Activated CD8-positive, alpha-beta T cell treated with anti-CD3 and anti-CD28 coated beads for 36 hours (primary cell): ENCODE data around the gene SPATA31D1. TPM values are rescaled to one million over a fixed set of nuclear protein-coding genes. Genes with fewer than 3 reads are reported as not detected.
"Not testable (repeated sequence)": the region's sequence is repeated elsewhere in the genome, so short reads cannot be mapped to it uniquely, and the experiment has no call there.

Source experiments
- ATAC-seq: fragments of 200-7000 bp; cut with Tn5 transposase; one replicate; pipeline ENCODE4 v1.10.0; 2021; ENCODE audit warnings: mild to moderate bottlenecking, moderate library complexity
- CTCF ChIA-PET: fragments of 350-600 bp; sonication (Branson Sonifier 250); formaldehyde crosslinking; loops from one replicate; lab custom pipeline; 2021; ENCODE audit warnings: antibody characterized with exemption; lab: Charles Lee
- POLR2A ChIA-PET: fragments of 350-600 bp; sonication (Branson Sonifier 250); formaldehyde crosslinking; loops from one replicate; lab custom pipeline; 2021; ENCODE audit warnings: antibody characterized with exemption; lab: Charles Lee
- DNase-seq: peaks from one replicate; pipeline ENCODE4 v3.0.0-alpha.2; 2020
- H3K27ac Mint-ChIP-seq: one replicate; pipeline ENCODE4 v1.8.0; 2021; ENCODE audit warnings: mild to moderate bottlenecking, mixed read lengths
- H3K27me3 Mint-ChIP-seq: one replicate; pipeline ENCODE4 v1.8.0; 2021; ENCODE audit warnings: mixed read lengths
- H3K36me3 Mint-ChIP-seq: one replicate; pipeline ENCODE4 v1.8.0; 2021; ENCODE audit warnings: low read depth, mixed read lengths
- H3K4me1 Mint-ChIP-seq: one replicate; pipeline ENCODE4 v1.8.0; 2021; ENCODE audit warnings: low read depth, mixed read lengths
- H3K4me3 Mint-ChIP-seq: one replicate; pipeline ENCODE4 v1.8.0; 2021; ENCODE audit warnings: mild to moderate bottlenecking, moderate library complexity, mixed read lengths
- H3K9me3 Mint-ChIP-seq: one replicate; pipeline ENCODE4 v1.8.0; 2021; ENCODE audit warnings: mixed read lengths
- CTCF ChIP-seq: fragments of 200-600 bp; IDR thresholded peaks from one replicate; pipeline ENCODE4 v1.8.0; 2022; ENCODE audit warnings: antibody characterized with exemption, mild to moderate bottlenecking
- intact Hi-C: fragments of 100-400 bp; cut with micrococcal nuclease; formaldehyde crosslinking; loops from one replicate; pipeline ENCODE4 v1.10.0; 2022
- total RNA-seq, 2 experiments: library from RNA; stranded (reverse); gene quantifications; one replicate each; pipeline ENCODE4 v1.2.3, GENCODE V29; 2021

SPATA31D1 gene
- not detected for total RNA-seq

DNA sequence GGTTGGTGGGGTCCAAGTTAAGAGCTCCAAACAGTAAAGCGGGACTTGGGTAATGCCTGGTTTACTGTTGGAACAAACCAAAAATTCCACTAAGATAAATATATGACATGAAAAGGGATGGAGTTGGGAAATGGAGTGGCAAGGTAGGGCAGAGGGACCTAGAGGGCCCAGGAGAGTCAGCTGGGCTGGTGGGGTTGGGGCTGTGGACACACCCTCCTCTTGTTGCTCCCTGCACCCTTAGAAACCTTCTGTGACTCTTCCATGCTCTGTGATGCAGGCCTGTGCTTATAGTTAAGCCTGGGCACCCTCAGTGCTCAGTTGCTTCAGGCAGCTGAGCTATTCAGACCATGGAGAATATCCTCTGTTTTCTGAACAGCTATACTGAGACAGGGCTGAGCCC is at the start of gene SPATA31D1:
SPATA31D1 (plus strand) TSS at position 301 of the 400 bp plus-strand sequence; CDS start at position 348, 47 bp downstream.
- H3K27ac Mint-ChIP-seq, CTCF ChIA-PET, H3K27me3 Mint-ChIP-seq, H3K36me3 Mint-ChIP-seq, H3K9me3 Mint-ChIP-seq, intact Hi-C loops, H3K4me1 Mint-ChIP-seq, H3K4me3 Mint-ChIP-seq, POLR2A ChIA-PET, DNase-seq, ATAC-seq: not testable (repeated sequence)

DNA sequence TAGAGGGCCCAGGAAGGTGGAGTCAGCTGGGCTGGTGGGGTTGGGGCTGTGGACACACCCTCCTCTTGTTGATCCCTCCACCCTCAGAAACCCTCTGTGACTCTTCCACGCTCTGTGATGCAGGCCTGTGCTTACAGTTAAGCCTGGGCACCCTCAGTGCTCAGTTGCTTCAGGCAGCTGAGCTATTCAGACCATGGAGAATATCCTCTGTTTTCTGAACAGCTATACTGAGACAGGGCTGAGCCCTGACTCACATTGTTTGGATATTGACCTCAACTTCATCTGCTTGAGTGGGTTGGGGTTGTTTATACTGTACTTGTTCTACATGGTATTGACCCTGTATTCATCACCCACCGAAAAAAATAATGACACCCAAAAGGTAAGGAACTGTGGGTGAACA is 45.2 kb upstream of the SPATA31D1 start, which contains the start of gene SPATA31D3:
SPATA31D3 (plus strand) TSS at position 108 of the 400 bp plus-strand sequence; CDS start at position 194, 86 bp downstream.
- H3K4me1 Mint-ChIP-seq, H3K36me3 Mint-ChIP-seq, ATAC-seq, CTCF ChIA-PET, POLR2A ChIA-PET, H3K27me3 Mint-ChIP-seq, H3K9me3 Mint-ChIP-seq, H3K27ac Mint-ChIP-seq, H3K4me3 Mint-ChIP-seq, DNase-seq, intact Hi-C loops: not testable (repeated sequence)

DNA sequence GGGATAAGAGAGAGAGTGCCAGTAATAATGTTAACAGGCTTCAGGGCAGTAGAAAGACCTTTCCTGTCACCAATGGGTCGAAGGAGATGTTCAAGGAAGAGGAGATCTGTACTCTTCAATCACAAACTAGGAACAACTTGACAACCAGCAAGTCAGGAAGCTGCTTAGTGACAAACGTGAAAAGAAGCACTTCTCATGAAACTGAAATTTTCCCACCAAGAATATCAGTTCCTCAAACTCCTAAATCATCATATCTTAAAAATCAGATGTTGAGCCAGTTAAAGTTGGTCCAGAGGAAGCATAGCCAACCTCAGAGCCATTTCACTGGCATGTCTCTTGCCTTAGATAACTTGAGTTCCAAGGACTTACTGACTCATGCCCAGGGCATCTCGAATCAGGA is 39.9 kb upstream of the SPATA31D1 start:
- H3K27me3 Mint-ChIP-seq, H3K9me3 Mint-ChIP-seq, H3K4me1 Mint-ChIP-seq, intact Hi-C loops, H3K27ac Mint-ChIP-seq, H3K36me3 Mint-ChIP-seq, ATAC-seq, CTCF ChIA-PET, DNase-seq, POLR2A ChIA-PET, H3K4me3 Mint-ChIP-seq: not testable (repeated sequence)

- no peak for TF ChIP-seq CTCF
- Mint-ChIP-seq H3K27ac (no peak overlapping the region), H3K36me3 (no peaks in the 10 kb centered on the region), H3K27me3 (no peaks in the 10 kb centered on the region), H3K9me3 (peaks cover 20% of the 10 kb centered on the region), H3K4me3 (no peak overlapping the region), H3K4me1 (no peaks in the 10 kb centered on the region)
- ATAC-seq (no peak), DNase-seq (no peak)
- intact Hi-C loops: no loop called here
- ChIA-PET CTCF (no interaction called here), POLR2A (no interaction called here)
Observed at GRCh38 chr9:81953096-81953495, 35.5 kb upstream of the SPATA31D1 start.

DNA sequence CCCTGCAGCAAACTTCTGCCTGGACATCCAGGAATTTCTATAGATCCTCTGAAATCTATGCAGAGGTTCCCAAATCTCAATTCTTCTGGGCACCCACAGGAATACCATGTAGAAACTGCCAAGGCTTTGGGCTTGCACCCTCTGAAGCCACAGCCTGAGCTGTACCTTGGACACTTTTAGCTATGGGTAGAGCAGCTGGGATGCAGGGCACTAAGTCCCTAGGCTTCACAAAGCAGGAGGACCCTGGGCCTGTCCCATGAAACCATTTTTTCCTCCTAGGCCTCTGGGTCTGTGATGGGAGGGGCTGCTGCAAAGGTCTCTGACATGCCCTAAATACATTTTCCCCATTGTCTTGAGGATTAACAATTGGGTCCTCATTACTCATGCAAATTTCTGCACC is 32.9 kb upstream of the SPATA31D1 start:
- no peak for TF ChIP-seq CTCF
- Mint-ChIP-seq H3K27me3 (no peaks in the 10 kb centered on the region), H3K4me1 (no peaks in the 10 kb centered on the region), H3K27ac (no peak overlapping the region), H3K4me3 (no peak overlapping the region), H3K36me3 (no peaks in the 10 kb centered on the region), H3K9me3 (peaks cover 20% of the 10 kb centered on the region)
- DNase-seq (no peak), ATAC-seq (no peak)
- intact Hi-C loops: no loop called here
- CTCF ChIA-PET: no interaction called here
- POLR2A ChIA-PET: no interaction called here

DNA sequence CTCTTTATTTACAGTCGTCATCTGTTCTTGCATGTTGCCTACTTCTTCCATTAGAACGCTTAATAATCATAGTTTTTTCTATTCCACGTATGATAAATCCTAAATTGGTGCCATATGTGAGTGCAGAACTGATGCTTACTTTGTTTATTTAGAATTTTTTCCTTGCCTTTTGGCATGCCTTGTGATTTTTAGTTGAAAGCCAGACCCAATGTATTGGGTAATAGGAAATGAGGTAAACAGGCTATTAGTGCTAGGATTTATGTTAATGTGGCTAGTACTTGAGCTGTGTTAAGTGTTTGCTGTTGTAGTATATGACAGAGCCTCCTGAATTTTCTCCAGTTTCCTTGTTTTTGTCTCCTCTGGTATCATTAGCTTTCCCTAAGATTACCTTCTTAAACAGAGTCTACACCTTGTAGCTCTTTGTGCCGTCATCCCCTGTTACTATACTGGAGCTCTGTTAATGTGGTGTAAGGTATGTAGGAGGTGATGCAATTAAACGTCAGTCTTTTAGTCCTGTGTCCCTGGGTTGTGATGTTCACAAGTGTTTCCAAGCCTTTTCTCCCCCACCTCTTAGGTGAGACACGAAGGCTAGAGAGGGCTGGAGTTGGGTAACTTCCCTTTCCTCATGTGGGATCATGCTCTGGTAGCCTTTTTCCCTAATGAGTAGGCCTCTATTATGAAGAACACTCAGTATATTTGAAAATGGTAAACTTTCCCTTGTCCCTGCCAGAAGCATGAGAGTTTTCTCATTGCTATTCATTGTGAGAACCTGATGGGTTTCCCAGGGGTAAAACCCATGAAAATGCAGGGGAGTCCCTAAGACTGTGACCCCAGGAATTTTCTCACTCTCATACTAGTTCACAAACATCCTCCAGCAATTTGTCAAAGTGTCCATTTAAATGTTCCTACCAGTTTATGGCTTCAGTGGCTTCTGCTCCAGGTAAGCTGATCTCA is 24.1 kb upstream of the SPATA31D1 start:
- H3K4me1 Mint-ChIP-seq: no peaks in the 10 kb centered on the region
- intact Hi-C loops: no loop called here
- no peak for DNase-seq
- POLR2A ChIA-PET: no interaction called here
- CTCF ChIA-PET: no interaction called here
- peaks cover 1% of the 10 kb centered on the region for H3K9me3 Mint-ChIP-seq
- ATAC-seq: no peak
- TF ChIP-seq CTCF: no peak
- peaks cover 1% of the 10 kb centered on the region for H3K27me3 Mint-ChIP-seq
- no peak overlapping the region for H3K4me3 Mint-ChIP-seq
- no peak overlapping the region for H3K27ac Mint-ChIP-seq
- no peaks in the 10 kb centered on the region for H3K36me3 Mint-ChIP-seq
